Smooth muscle cell (in vitro differentiated cells): ENCODE measurements around the gene GNB1L. TPM values are rescaled to one million over a fixed set of nuclear protein-coding genes. Genes with fewer than 3 reads are reported as not detected.

Experiments
- DNase-seq: peaks from one replicate; lab custom pipeline; 2025; ENCODE audit not compliant: unreplicated experiment; lab: John Stamatoyannopoulos, UW
- H2AFZ ChIP-seq: fragments of 200-600 bp; sonication (generic); 2 replicates; pipeline ENCODE4 v1.6.0; 2016; ENCODE audit warnings: antibody characterized with exemption, low read depth, mild to moderate bottlenecking
- H3F3A ChIP-seq: fragments of 200-600 bp; sonication (generic); 2 replicates; pipeline ENCODE4 v1.6.0; 2017; ENCODE audit warnings: antibody characterized with exemption, low read depth
- H3K27ac ChIP-seq: fragments of 200-600 bp; sonication (generic); 2 replicates; pipeline ENCODE4 v1.5.1; 2016; ENCODE audit warnings: low read depth, mild to moderate bottlenecking
- H3K27me3 ChIP-seq: fragments of 200-600 bp; sonication (generic); 2 replicates; pipeline ENCODE4 v1.6.1; 2016; ENCODE audit warnings: low read depth, mild to moderate bottlenecking
- H3K36me3 ChIP-seq: fragments of 200-600 bp; sonication (generic); 2 replicates; pipeline ENCODE4 v1.5.1; 2016; ENCODE audit warnings: low read depth
- H3K4me1 ChIP-seq: fragments of 200-600 bp; sonication (generic); 2 replicates; pipeline ENCODE4 v1.5.1; 2016; ENCODE audit warnings: low read depth
- H3K4me2 ChIP-seq: fragments of 200-600 bp; sonication (generic); 2 replicates; pipeline ENCODE4 v1.6.0; 2016; ENCODE audit warnings: mild to moderate bottlenecking
- H3K4me3 ChIP-seq: fragments of 200-600 bp; sonication (generic); 2 replicates; pipeline ENCODE4 v1.5.1; 2016; ENCODE audit warnings: mild to moderate bottlenecking
- H3K79me2 ChIP-seq: fragments of 200-600 bp; sonication (generic); 2 replicates; pipeline ENCODE4 v1.6.0; 2016; ENCODE audit warnings: low read depth, mild to moderate bottlenecking
- H3K9ac ChIP-seq: fragments of 200-600 bp; sonication (generic); 2 replicates; pipeline ENCODE4 v1.6.0; 2016; ENCODE audit warnings: low read depth
- H3K9me3 ChIP-seq: fragments of 200-600 bp; sonication (generic); replicated peaks from 2 replicates; pipeline ENCODE4 v1.5.1; 2016; ENCODE audit warnings: low read depth
- H4K20me1 ChIP-seq: fragments of 200-600 bp; sonication (generic); 2 replicates; pipeline ENCODE4 v1.6.0; 2016; ENCODE audit warnings: low read depth
- CTCF ChIP-seq: fragments of 200-600 bp; sonication (generic); IDR thresholded peaks from 2 replicates; pipeline ENCODE4 v1.5.1; 2017; ENCODE audit warnings: borderline replicate concordance, mild to moderate bottlenecking, antibody characterized with exemption; ENCODE audit not compliant: insufficient read depth, poor library complexity, severe bottlenecking
- WGBS: methylation state at CpG from one replicate; pipeline ENCODE4 v1.1.7; 2016; ENCODE audit warnings: low lambda C conversion rate; 5-methylcytosine and 5-hydroxymethylcytosine counted together
- polyA plus RNA-seq: library from polyadenylated mRNA; unstranded; fragments of >200 nt; fragmentation: Nextera tagmentation; extraction: Ambion mirVana; gene quantifications from 2 replicates; pipeline ENCODE4 v1.2.1, GENCODE V29; 2016
- total RNA-seq: library from RNA; depleted of rRNA; stranded (reverse); fragments of >200 nt; gene quantifications from 2 replicates; pipeline ENCODE4 v1.2.3, GENCODE V29; 2014

GNB1L gene
- total and polyA plus RNA-seq, 2 experiments from 2014 or later, result 4.1 to 7.4 TPM

DNA sequence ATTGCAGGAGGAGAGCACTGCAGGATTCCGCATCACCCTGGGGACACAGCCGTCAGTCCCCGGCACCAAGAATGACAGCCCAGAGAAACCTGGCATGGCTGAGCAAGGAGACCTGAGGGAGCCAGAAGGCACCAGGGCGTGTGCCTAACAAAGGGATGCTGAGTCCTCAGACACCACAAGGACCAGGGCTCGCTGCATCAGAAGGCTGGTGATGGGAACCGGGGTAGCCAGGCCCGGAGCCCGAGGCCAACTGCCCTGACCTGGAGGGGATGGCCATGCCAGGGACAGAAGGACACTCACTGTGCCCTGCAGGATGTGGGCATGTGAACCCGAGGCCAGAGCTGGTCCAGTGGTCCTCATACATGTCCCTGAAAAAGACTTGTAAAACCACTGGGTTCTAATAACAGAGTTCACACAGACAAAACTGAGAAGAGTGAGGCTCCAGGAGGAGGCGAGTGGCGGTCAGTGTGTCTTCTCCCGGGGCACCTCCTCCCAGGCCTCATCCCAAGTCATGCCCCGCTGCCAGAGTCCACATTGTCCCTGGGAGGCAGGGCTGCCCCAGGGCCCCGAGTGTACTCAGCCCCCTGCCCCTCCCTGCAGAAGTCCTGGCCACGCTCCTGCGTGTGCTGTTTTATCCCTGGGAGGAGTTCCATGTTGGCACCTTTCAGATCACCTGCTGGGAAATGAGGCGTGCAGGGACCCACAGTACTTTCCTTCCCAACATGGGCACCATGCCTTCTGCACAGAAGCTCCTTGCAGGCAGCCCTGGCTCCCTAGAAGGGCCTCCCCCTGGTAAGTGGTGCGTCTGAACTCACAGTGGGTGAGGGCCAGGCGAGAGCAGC, 51.6 kb downstream of the GNB1L start:
- Histone ChIP-seq H2AFZ (no peak overlapping the region), H3K27me3 (no peaks in the 10 kb centered on the region), H4K20me1 (no peaks in the 10 kb centered on the region), H3K9me3 (no peaks in the 10 kb centered on the region), H3K79me2 (no peaks in the 10 kb centered on the region), H3K4me1 (no peaks in the 10 kb centered on the region), H3F3A (no peaks in the 10 kb centered on the region), H3K4me3 (no peak overlapping the region), H3K9ac (no peak overlapping the region), H3K36me3 (no peaks in the 10 kb centered on the region), H3K27ac (no peak overlapping the region), H3K4me2 (no peak overlapping the region)
- WGBS, result 95% methylated on average over 19 of the region's 19 CpGs
- DNase-seq, result no peak
- TF ChIP-seq CTCF, result no peak

DNA sequence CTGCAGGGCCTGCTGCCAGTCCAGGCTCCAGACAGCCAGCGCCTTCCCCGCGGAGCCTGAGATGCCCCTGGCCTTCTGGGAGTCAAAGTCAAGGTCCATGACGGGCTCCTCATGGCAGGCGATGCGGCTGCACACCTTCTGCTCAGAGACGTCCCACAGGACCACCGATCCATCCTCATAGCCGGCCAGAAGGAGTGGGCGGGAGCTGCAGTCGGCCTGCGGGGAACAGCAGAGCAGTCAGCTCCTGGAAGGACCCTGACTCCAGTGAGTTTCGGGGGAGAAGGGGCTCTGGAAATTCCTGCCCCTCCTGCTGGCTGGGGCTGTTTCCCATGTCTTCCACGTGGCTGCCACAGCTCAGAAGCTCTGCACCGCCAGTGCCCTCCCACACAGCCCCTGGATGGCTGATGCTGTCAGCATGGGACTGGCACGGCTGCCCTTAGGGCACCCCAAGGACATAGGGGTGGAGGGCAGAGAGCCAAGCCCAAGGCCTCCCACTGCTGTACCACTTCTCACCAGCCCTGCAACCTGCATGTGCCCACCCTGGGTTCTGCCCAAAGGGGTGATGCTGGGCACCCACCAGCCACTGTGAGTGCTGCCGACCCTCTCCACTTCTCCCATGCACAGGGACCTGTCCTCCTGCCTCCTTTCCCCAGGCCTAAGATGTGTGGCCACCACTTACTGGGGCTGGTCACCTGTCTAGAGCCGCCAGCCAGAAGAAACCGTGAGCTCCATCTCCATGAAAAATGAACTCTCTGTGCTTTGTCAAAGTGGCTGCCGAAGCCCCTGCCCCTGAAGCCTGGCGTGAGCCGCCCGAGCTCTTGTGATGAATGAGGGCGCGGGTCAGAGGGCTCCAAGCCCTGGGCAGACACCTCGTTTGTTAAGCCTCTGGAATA, 52.4 kb downstream of the GNB1L start:
- TF ChIP-seq CTCF, result no peak
- Histone ChIP-seq H3K4me1 (no peaks in the 10 kb centered on the region), H3K4me2 (no peak overlapping the region), H3K36me3 (no peaks in the 10 kb centered on the region), H2AFZ (no peak overlapping the region), H3F3A (no peaks in the 10 kb centered on the region), H3K9ac (no peak overlapping the region), H3K27ac (no peak overlapping the region), H3K9me3 (no peaks in the 10 kb centered on the region), H4K20me1 (no peaks in the 10 kb centered on the region), H3K79me2 (no peaks in the 10 kb centered on the region), H3K4me3 (no peak overlapping the region), H3K27me3 (no peaks in the 10 kb centered on the region)
- 97% methylated on average over 26 of the region's 26 CpGs for WGBS
- no peak for DNase-seq

DNA sequence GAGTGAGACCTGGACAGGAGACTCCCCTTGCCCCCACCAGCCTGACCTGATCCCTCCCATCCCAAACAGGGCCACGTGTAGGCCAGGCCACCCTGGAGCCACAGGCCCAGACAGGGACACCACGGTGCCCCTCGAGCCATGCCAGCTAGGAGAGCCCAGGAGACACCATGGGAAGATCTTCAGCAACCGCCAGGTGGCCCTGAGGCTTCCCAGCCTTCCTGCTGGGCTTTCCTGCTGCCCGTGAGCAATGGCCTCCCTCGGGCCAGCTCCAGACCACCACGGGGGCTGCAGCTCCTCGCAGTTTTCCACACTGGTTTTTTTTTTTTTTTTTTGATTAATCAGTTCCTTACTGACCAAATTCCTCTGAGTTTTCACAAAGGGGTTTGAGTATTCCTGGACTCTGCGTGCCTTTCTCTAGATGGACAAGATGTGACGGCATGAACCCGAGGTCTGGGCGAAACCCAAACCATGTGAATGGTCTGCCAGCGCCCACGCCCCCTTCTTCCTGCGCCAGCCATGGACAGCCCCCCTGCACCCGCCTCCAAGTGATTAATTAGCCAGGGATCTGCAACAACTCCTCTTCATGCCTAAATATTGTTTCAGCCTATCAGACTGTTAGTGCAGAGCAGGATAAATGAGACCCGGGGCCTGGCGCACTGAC, 53.2 kb downstream of the GNB1L start:
- H4K20me1 ChIP-seq, result no peaks in the 10 kb centered on the region
- DNase-seq, result no peak
- TF ChIP-seq CTCF, result no peak
- no peaks in the 10 kb centered on the region for H3K79me2 ChIP-seq
- no peak overlapping the region for H2AFZ ChIP-seq
- no peaks in the 10 kb centered on the region for H3K9me3 ChIP-seq
- no peak overlapping the region for H3K9ac ChIP-seq
- H3K27ac ChIP-seq, result no peak overlapping the region
- no peaks in the 10 kb centered on the region for H3K36me3 ChIP-seq
- no peaks in the 10 kb centered on the region for H3F3A ChIP-seq
- no peaks in the 10 kb centered on the region for H3K27me3 ChIP-seq
- H3K4me2 ChIP-seq, result no peak overlapping the region
- WGBS, result 97% methylated on average over 18 of the region's 18 CpGs
- H3K4me1 ChIP-seq, result no peaks in the 10 kb centered on the region
- no peak overlapping the region for H3K4me3 ChIP-seq
